HG03460 (cell line): Measurements from ENCODE around the gene CCDC121.

ENCODE experiments used
- ATAC-seq: cut with Tn5 transposase; IDR thresholded peaks from one replicate; pipeline ENCODE4 v1.9.1; 2021; ENCODE audit not compliant: unreplicated experiment

Gene CCDC121

DNA sequence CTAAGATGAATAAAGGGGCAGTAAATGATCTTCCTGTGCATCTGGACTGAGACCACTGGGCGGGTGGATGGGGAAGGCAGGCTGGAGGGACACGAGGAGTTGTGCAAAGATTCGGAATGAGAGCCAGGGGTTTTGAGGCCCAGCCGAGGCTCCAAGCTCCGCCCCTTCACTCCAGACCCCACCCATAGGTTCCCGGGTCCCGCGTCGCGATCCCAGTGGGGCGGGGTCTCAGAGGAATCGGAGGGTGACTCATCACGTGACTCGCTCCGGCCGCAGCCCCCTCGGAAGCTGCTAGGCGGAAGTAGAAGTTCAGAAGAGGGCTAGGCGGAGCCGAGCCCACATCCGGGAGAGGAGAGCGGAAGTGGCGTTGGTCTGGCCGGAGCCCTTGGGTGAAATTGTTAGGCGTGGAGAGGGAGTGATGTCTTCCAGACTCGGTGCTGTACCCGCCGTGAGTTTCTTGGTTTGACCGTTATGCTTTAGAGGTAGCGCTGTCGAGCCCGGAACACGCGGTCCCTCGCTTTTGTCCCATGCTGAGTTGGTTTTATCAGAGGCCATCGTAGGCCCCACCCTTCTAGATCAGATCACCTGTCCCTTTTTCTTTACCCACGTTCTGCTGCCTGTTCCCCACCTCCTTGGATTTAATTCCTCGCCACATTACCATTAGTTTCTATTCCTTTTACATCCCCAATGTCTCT lies 46.0 kb downstream of the CCDC121 start, which contains the start of gene ZNF512:
ZNF512 (plus strand) TSS at position 348 of the 695 bp plus-strand sequence; CDS start at position 419, 71 bp downstream.
- peak; percentile 88 for ATAC-seq

DNA sequence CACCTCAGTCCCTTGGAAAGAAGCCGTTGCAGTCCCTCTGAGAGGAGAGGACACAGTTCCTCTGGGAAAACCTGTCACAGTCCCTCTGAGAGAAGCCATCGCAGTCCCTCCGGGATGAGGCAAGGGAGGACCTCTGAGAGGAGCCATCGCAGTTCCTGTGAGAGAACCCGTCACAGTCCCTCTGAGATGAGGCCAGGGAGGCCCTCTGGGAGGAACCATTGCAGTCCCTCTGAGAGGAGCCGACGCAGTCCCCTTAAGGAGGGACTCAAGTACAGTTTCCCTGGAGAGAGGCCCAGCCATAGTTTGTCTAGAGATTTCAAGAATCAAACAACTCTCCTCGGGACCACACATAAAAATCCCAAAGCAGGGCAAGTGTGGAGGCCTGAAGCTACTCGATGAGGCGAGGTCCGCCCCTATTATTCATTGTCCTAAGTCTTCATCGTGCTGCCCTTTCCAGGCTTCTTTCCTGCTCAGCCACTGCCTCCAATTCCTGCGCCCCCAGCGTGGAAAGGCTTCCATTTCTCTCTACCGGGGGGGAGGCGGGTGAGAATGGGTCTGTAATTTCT lies 46.6 kb downstream of the CCDC121 start:
- ATAC-seq = no peak

GRCh38 chr2:27581417-27582128 lies 47.2 kb downstream of the CCDC121 start:
- no peak for ATAC-seq
